Mucosa of descending colon (tissue), 3 donors: ENCODE data around the gene COIL. TPM values are rescaled to one million over a fixed set of nuclear protein-coding genes. Genes with fewer than 3 reads are reported as not detected.

Experiments
- ATAC-seq: fragments of 200-7000 bp; cut with Tn5 transposase; one replicate; pipeline ENCODE4 v1.9.1; 2020; ENCODE audit warnings: mild to moderate bottlenecking, moderate library complexity
- DNase-seq, 3 donors: peaks; one replicate each; pipeline ENCODE4 v3.0.0-alpha.2; 2020
- H3K36me3 ChIP-seq: fragments of 200-600 bp; one replicate; pipeline ENCODE4 v1.8.0; 2021; ENCODE audit warnings: low read depth, mild to moderate bottlenecking
- H3K4me1 ChIP-seq: fragments of 200-600 bp; one replicate; pipeline ENCODE4 v1.8.0; 2021; ENCODE audit warnings: low read depth, mild to moderate bottlenecking
- H3K4me3 ChIP-seq: fragments of 200-600 bp; one replicate; pipeline ENCODE4 v1.8.0; 2021; ENCODE audit warnings: mild to moderate bottlenecking
- H3K9me3 ChIP-seq: fragments of 200-600 bp; one replicate; pipeline ENCODE4 v1.8.0; 2021; ENCODE audit warnings: mild to moderate bottlenecking
- CTCF ChIP-seq: fragments of 200-600 bp; IDR thresholded peaks from one replicate; pipeline ENCODE4 v1.8.0; 2022; ENCODE audit warnings: antibody characterized with exemption, mild to moderate bottlenecking
- intact Hi-C, 2 donors: fragments of 100-400 bp; cut with DNase I in 1 of 2; cut with micrococcal nuclease in 1 of 2; formaldehyde crosslinking; loops; one replicate each; pipeline versions ENCODE4 v1.11.0 to v1.11.1; 2022; cut with DNase I, micrococcal nuclease
- total RNA-seq, 3 donors: library from RNA; stranded (reverse); fragmentation: NEBNext Ultra II Directional in 2 of 3; extraction: Animal tissue kit (Norgen Biotek cat#: 25700) in 2 of 3; gene quantifications; one replicate each; pipeline versions ENCODE4 v1.2.1 to v1.2.4, GENCODE V29; 2021 to 2023
- donor health status: DM: no; HTN: no; CAD: no; lungs with moderate emphysema.
- donor health status: DM: no; HTN: no; CAD: no.
- donor health status: DM: no; HTN: yes; CAD: no.

Gene COIL
- total RNA-seq, 3 donors from 2014 or later = 12.7 to 15.3 (median 14.1) TPM

- no peak for TF ChIP-seq CTCF
- peak within 1 kb of the TSS; percentile 69 for H3K4me3 ChIP-seq
- H3K9me3 ChIP-seq = no peaks in the 10 kb centered on the region
- intact Hi-C loops = no loop called here
- DNase-seq (peak; percentile 95 to 98 (median 98)), ATAC-seq (peak; percentile 87)
- no peaks in the 10 kb centered on the region for H3K36me3 ChIP-seq
- H3K4me1 ChIP-seq = peaks cover 27% of the 10 kb centered on the region
These were observed 46.8 kb downstream of the COIL start, which contains the start of gene TRIM25 for GRCh38 chr17:56913867-56914580. TSS of gene TRIM25 (minus strand) at chr17:56914049. CDS start at chr17:56913988, 61 bp downstream.

GRCh38 chr17:56913353-56913866 is 47.4 kb downstream of the COIL start:
- peak overlapping the region; percentile 69 for H3K4me3 ChIP-seq
- DNase-seq (no peak), ATAC-seq (peak; percentile 50)
- peaks cover 33% of the 10 kb centered on the region for H3K4me1 ChIP-seq
- H3K36me3 ChIP-seq = no peaks in the 10 kb centered on the region
- H3K9me3 ChIP-seq = no peaks in the 10 kb centered on the region
- TF ChIP-seq CTCF = no peak
- intact Hi-C loops = no loop called here

- DNase-seq (no peak), ATAC-seq (no peak)
- H3K36me3 ChIP-seq = no peaks in the 10 kb centered on the region
- peak overlapping the region; percentile 69 for H3K4me3 ChIP-seq
- intact Hi-C loops = no loop called here
- peaks cover 36% of the 10 kb centered on the region for H3K4me1 ChIP-seq
- H3K9me3 ChIP-seq = no peaks in the 10 kb centered on the region
- TF ChIP-seq CTCF = no peak
These were observed 47.9 kb downstream of the COIL start for GRCh38 chr17:56913000-56913311.

GRCh38 chr17:56912105-56912999 is 48.5 kb downstream of the COIL start:
- Histone ChIP-seq H3K4me3 (peak overlapping the region; percentile 69), H3K9me3 (no peaks in the 10 kb centered on the region), H3K36me3 (no peaks in the 10 kb centered on the region), H3K4me1 (peaks cover 36% of the 10 kb centered on the region)
- intact Hi-C loops = no loop called here
- peak in 1 of 3 donors; percentile 47 for DNase-seq
- TF ChIP-seq CTCF = no peak
- ATAC-seq = no peak

- H3K4me1 ChIP-seq = peaks cover 33% of the 10 kb centered on the region
- H3K9me3 ChIP-seq = no peaks in the 10 kb centered on the region
- H3K36me3 ChIP-seq = no peaks in the 10 kb centered on the region
- intact Hi-C loops = no loop called here
- no peak overlapping the region for H3K4me3 ChIP-seq
- DNase-seq (no peak), ATAC-seq (no peak)
- no peak for TF ChIP-seq CTCF
These were observed 50.2 kb downstream of the COIL start for GRCh38 chr17:56910509-56911235.
